HG03103 (cell line): ENCODE measurements around the gene HPN.
"Not testable (repeated sequence)": the region's sequence is repeated elsewhere in the genome, so short reads cannot be mapped to it uniquely, and the experiment has no call there.

Experiments
- ATAC-seq: cut with Tn5 transposase; IDR thresholded peaks from one replicate; pipeline ENCODE4 v1.9.1; 2021; ENCODE audit warnings: low read depth; ENCODE audit not compliant: unreplicated experiment

Gene HPN

GRCh38 chr19:35008891-35009341, 32.6 kb upstream of the HPN start:
- ATAC-seq, result no peak

- no peak for ATAC-seq
Observed at GRCh38 chr19:35009424-35010415, 31.8 kb upstream of the HPN start.

DNA sequence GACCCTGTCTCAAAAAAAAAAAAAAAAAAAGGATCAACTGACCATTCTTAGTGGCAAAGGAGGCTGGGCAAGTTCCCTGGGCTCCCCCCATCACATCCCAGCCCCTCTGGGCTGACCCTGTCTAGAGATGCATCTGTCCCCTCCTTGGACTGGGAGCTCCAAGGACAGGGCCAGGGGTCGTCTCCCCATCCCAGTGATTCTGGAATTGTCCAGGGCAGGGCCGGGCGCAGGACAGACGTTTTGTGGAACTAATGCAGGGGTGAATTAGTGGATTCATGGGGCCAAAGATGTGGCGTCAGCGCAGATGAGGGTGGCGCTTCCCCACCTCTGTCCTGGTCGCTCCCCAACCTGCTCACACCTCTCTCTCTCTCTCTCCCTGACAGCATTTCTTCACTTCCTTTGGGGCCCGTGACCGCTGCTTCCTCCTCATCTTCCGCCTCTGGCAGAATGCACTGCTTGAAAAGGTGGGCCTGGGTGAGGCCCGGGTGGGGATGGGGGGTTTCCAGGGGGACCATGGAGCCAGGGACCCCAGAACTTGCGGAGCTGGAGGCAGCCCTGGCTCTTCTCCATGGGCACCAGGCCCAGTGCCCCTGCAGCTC, 30.3 kb upstream of the HPN start:
- no peak for ATAC-seq

DNA sequence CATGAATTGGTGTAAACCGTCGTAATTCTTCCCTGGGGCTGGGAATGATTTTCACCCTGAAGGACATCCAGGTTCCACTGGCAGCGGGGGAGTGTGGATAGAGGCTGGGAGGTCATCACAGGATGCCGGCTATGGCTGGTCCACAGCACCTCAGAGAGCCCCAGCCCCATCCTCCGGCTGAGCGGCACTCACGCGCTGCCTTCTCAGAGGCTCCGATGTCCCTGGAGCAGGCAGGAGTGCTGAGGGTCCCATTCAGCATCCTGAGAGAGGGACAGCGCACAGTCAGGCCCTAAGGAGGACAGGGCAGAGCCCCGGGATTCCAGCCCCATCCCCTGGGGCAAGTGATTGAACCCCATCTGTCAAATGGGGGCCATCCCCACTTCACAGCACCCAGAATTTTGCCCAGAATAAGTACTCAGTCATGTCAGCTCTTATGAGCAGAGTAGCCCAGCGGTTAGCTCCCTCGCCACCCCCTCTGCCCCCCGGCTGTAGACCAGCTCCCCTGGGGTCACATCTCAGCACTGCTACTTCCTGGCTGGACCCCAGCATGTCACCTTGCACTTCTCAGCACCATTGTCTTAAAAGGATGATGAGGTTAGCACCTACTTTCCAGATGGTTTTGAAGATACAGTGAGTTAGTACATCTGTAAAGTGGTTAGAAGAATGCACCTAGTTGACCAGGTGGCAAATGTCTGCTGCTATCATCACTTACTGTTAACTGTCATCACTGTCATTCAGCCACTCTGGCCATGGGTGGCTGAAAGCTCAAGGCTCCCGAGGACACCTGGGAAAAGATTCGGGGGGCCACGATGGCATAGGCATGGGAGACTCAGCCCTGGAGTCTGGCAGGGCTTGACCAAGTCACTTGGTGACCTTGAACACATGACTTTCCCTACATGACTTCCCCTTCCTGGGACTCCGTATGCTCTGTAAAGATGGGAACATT, 29.5 kb upstream of the HPN start:
- ATAC-seq, result no peak

DNA sequence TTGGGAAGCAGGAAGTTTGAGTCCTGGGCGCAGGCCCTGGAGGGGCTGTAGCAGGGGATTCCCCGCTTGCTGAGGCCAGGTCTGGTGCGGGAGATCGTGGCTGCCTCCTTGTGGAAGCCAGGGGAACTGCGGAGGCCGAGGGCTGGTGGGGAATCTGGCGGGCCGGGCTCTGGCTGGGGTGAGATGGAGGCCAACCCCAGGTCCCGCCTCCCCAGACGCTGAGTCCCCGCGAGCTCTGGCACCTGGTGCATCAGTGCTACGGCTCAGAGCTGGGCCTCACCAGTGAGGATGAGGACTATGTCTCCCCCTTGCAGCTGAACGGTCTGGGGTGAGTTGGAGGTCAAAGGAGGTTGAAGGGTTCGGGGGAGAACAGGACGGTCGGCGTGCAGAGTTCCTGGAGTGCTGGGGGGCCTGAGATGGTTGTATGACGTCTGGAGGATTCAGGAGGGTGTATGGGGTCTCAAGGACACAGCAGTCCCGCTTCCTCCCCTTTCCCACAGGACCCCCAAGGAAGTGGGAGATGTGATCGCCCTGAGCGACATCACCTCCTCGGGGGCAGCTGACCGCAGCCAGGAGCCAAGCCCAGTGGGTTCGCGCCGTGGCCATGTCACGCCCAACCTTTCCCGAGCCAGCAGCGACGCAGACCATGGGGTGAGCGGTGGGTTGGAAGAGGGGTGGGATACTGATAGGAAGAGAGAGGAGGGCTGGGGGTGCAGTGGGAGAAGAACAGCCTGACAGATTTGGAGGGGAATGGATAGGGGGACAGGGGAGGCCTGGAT, 28.3 kb upstream of the HPN start:
- no peak for ATAC-seq

DNA sequence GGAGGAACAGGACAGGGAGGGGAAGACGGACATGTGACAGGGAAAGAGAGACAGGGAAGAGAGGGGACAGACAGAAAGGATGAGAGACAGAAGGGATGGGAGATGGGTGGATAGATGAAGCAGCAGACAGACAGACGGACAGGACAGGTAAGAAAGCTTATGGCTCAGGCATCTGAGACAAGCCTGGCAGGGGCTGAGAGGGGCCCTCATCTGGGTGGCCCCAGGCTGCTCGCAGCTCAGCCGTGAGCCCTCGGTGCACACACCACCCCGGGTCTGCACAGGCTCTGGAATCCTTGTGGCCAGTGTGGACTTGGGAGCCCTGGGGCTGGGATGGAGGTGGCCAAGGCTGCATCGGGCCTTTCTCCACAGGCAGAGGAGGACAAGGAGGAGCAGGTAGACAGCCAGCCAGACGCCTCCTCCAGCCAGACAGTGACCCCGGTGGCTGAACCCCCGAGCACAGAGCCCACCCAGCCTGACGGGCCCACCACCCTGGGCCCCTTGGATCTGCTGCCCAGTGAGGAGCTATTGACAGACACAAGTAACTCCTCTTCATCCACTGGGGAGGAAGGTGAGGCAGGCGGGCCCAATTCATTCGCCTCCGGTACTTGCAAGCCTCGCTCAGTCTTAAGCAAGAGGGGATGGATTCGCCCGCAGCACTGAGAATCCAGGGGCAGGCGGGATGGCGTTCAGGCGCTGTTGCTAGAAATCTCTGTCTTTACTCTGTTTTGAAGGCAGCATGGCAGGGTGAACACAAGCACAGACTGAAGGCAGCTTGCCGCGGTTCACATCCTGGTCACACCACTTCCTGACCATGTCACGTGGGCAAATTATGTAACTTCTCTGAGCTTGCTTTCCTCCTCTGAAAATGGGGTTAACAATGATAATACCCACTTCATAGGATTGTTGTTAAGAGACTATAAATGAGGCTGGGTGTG, 27.4 kb upstream of the HPN start:
- ATAC-seq, result no peak

DNA sequence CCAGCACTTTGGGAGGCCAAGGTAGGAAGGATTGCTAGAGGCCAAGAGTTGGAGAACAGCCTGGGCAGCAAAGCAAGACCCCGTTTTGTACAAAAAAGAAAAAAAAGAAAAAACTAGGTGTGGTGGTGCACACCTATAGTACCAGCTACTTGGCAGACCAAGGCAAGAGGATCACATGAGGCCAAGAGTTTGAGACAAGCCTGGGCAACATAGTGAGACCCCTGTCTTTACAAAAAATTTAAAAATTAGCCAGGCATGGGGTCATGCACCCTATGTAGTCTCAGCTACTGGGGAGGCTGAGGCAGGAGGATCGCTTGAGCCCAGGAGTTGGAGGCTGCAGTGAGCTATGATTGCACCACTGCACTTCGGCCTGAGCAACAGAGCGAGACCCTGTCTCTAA, 26.7 kb upstream of the HPN start:
- ATAC-seq, result not testable (repeated sequence)

- ATAC-seq, result no peak
Observed at GRCh38 chr19:35015270-35015953, 26.1 kb upstream of the HPN start.

DNA sequence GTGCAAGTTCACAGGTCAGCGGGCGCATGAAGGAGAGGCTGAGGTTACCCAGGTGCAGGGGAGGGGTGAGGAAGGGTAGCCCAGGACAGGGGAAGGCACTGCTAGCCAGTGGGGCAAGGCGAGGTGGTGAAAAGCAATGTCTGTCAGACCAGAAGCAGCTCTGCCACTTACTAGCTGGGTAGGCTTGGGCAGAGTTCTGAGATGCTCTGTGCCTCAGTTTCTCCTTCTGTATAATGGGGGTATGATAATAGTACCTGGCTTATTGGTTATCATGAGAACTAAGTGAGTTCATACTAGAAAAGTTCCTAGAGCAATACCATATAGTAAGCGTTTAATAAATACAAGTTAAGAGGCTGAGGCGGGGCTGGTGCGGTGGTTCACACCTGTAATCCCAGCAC, 25.6 kb upstream of the HPN start:
- ATAC-seq, result no peak

- no peak for ATAC-seq
Observed at GRCh38 chr19:35017507-35017906, 24.0 kb upstream of the HPN start.

GRCh38 chr19:35018379-35018778, 23.1 kb upstream of the HPN start:
- no peak for ATAC-seq

- no peak for ATAC-seq
Observed at GRCh38 chr19:35019144-35019543, 22.4 kb upstream of the HPN start.

DNA sequence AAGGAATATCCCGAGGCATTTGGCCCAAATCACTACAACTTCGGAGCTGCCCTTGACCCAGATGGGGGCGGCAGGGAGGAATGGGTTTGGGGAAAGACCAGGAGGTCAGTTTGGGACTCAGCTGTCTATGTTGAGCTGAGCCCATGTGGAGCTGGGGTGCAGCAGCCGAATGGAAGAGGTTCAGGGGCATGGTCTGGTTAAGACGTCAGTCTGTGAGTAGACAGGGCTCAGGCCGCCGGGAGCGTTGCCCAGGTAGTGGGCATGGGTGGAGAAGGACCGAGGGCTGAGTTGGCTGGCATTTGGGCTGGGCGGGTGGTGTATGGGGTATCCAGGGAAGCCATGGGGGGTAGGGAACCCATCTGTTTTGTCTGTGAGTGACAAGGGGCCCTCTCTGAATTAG, 20.5 kb upstream of the HPN start:
- ATAC-seq, result no peak

- no peak for ATAC-seq
Observed at GRCh38 chr19:35021596-35021995, 19.9 kb upstream of the HPN start.

- no peak for ATAC-seq
Observed at GRCh38 chr19:35022460-35022859, 19.1 kb upstream of the HPN start.

DNA sequence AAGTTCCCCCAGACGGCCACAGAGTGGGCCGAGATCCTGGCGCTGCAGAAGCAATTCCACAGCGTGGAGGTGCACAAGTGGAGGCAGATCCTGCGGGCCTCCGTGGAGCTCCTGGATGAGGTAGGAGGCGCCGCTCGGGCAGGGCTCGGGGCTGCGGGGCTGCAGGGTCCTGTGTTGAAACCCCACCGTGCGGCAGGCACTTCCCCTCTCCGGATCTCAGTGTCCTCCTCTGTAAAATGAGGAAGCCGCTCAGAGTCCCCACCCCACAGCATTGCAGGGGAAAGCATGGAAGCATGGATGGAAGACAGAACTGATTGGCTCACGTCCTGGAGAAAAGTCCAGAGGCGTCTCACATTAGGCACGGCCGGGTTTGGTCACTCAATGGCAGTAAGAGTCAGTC, 18.1 kb upstream of the HPN start:
- ATAC-seq, result no peak

DNA sequence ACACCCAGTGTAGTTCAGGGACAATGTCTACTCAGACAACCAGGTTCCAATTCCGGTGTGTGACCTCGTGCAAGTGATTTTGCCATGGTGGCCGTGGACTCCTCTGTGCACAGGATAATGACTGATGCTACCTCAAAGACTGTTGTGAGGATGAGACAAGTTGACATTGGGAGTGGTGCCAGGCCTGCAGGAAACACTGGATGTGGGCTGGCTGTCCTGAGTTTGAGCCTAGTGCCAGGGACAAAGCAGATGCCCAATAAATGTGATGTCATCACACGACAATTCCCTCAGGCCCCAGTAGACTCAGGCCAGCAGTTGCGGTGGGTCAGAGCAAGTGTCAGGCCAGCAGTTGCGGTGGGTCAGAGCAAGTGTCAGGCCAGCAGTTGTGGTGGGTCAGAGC, 17.4 kb upstream of the HPN start:
- ATAC-seq, result no peak

DNA sequence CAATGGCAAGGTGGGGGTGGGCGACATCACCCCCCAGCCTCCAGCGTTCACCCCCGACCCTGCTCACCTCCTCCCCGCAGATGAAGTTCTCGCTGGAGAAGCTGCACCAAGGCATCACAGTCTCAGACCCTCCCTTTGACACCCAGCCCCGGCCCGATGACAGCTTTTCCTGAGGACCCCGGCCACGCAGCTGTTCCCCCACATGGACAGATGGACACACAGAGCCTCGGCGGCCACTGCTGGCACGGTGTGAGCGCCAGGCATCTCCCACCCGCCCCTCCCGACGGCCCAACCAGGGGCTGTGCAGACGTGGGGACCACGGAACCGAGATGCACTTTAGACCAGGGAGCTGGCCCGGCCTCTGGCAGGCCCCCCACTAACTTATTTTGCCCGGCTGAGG, 15.6 kb upstream of the HPN start:
- ATAC-seq, result no peak
